ENCODE results near the gene MRPL37. TPM values are rescaled to one million over a fixed set of nuclear protein-coding genes. Genes with fewer than 3 reads are reported as not detected.

Gene MRPL37
- total RNA-seq, 1 donor from 2014 or later = 41.8 TPM

GRCh38 chr1:54168206-54168965 lies 31.6 kb upstream of the MRPL37 start:
- no peaks in the 10 kb centered on the region for H3K4me1 ChIP-seq
- H3K27ac ChIP-seq = no peak overlapping the region
- DNase-seq (no peak), ATAC-seq (no peak)
- H3K9me3 ChIP-seq = no peaks in the 10 kb centered on the region
- no peak for TF ChIP-seq CTCF (IDR thresholded peaks at IDR 0.05)
- intact Hi-C loops (cut with DNase I) = no loop called here
- H3K27me3 ChIP-seq (ENCODE audit: low read depth) = no peaks in the 10 kb centered on the region
- no peaks in the 10 kb centered on the region for H3K36me3 ChIP-seq
- no peak overlapping the region for H3K4me3 ChIP-seq

GRCh38 chr1:54169068-54169467 lies 30.9 kb upstream of the MRPL37 start:
- DNase-seq (no peak), ATAC-seq (no peak)
- Histone ChIP-seq H3K27me3 (ENCODE audit: low read depth) (no peaks in the 10 kb centered on the region), H3K4me3 (no peak overlapping the region), H3K27ac (no peak overlapping the region), H3K9me3 (no peaks in the 10 kb centered on the region), H3K36me3 (no peaks in the 10 kb centered on the region), H3K4me1 (no peaks in the 10 kb centered on the region)
- TF ChIP-seq CTCF (IDR thresholded peaks at IDR 0.05) = no peak
- intact Hi-C loops (cut with DNase I) = no loop called here

GRCh38 chr1:54171016-54171415 lies 29.0 kb upstream of the MRPL37 start:
- no peak for ATAC-seq

GRCh38 chr1:54171606-54172005 lies 28.4 kb upstream of the MRPL37 start:
- no peak overlapping the region for H3K27ac ChIP-seq
- DNase-seq = no peak
- intact Hi-C loops (cut with DNase I) = no loop called here
- H3K4me1 ChIP-seq = no peaks in the 10 kb centered on the region
- no peaks in the 10 kb centered on the region for H3K36me3 ChIP-seq
- no peak for TF ChIP-seq CTCF (IDR thresholded peaks at IDR 0.05)
- H3K9me3 ChIP-seq = no peaks in the 10 kb centered on the region
- H3K4me3 ChIP-seq = no peak overlapping the region
- no peak for ATAC-seq
- H3K27me3 ChIP-seq (ENCODE audit: low read depth) = no peaks in the 10 kb centered on the region

More at GRCh38 chr1:54171016-54171415, 29.0 kb upstream of the MRPL37 start:
- DNase-seq = no peak
- Histone ChIP-seq H3K4me1 (no peaks in the 10 kb centered on the region), H3K9me3 (no peaks in the 10 kb centered on the region), H3K27ac (no peak overlapping the region), H3K27me3 (ENCODE audit: low read depth) (no peaks in the 10 kb centered on the region), H3K36me3 (no peaks in the 10 kb centered on the region), H3K4me3 (no peak overlapping the region)
- intact Hi-C loops (cut with DNase I) = no loop called here
- no peak for TF ChIP-seq CTCF (IDR thresholded peaks at IDR 0.05)

- intact Hi-C loops (cut with DNase I) = no loop called here
Measured at GRCh38 chr1:54172614-54173599, 27.1 kb upstream of the MRPL37 start.

More at GRCh38 chr1:54172614-54173599, 27.1 kb upstream of the MRPL37 start:
- no peak for TF ChIP-seq CTCF (IDR thresholded peaks at IDR 0.05)
- Histone ChIP-seq H3K27me3 (ENCODE audit: low read depth) (no peaks in the 10 kb centered on the region), H3K9me3 (no peaks in the 10 kb centered on the region), H3K4me3 (no peak overlapping the region), H3K27ac (no peak overlapping the region), H3K36me3 (no peaks in the 10 kb centered on the region), H3K4me1 (no peaks in the 10 kb centered on the region)
- DNase-seq (no peak), ATAC-seq (no peak)
